ENCODE data around the gene PLG. TPM values are rescaled to one million over a fixed set of nuclear protein-coding genes. Genes with fewer than 3 reads are reported as not detected.

PLG gene
- total RNA-seq, 5 donors from 2014 or later (not counting 1 experiment from before 2014, with no cell fraction given) = 0.73 to 1.9 (median 0.76) TPM; not detected in 2

- no peaks in the 10 kb centered on the region for H3K9me3 ChIP-seq
- ChIA-PET CTCF (no interaction called here), POLR2A (no interaction called here)
- H3K36me3 ChIP-seq (ENCODE audit: control insufficient read depth in 2 of 2, extremely low read depth in 1 of 2, insufficient read depth in 1 of 2, low read length in 1 of 2) = no peaks in the 10 kb centered on the region
- H3K4me1 ChIP-seq (ENCODE audit: control insufficient read depth in 1 of 2, extremely low read depth in 1 of 2, insufficient read depth in 2 of 2, low read length in 2 of 2) = peaks cover 0 to 3% of the 10 kb centered on the region in 2 experiments
- H3K27me3 ChIP-seq (replicated peaks in 1 of 2; ENCODE audit: control insufficient read depth in 2 of 2, extremely low read depth in 1 of 2, insufficient read depth in 2 of 2, low read length in 1 of 2) = peaks cover 0 to 26% of the 10 kb centered on the region in 2 experiments
- WGBS (ENCODE audit: insufficient coverage) = 70% methylated on average over 8 of the region's 8 CpGs
- no peaks in the 10 kb centered on the region for H3K36me3 Mint-ChIP-seq
- peaks cover 3 to 13% (median 7%) of the 10 kb centered on the region in 3 donors for H3K9me3 Mint-ChIP-seq
- no peak overlapping the region for H3K27ac Mint-ChIP-seq
- no peak for ATAC-seq (replicated peaks in 1 of 4)
- peaks cover 5 to 9% (median 8%) of the 10 kb centered on the region in 3 donors for H3K4me1 Mint-ChIP-seq
- no peak for DNase-seq
- H3K4me3 ChIP-seq (ENCODE audit: control insufficient read depth in 1 of 2, extremely low read depth in 1 of 2, low read length in 1 of 2) = no peak overlapping the region
- no peak overlapping the region for H3K27ac ChIP-seq (ENCODE audit: low read length)
- no peak overlapping the region for H3K4me3 Mint-ChIP-seq
- peaks cover 30 to 37% of the 10 kb centered on the region in 2 donors for H3K27me3 Mint-ChIP-seq
Measured at GRCh38 chr6:160765412-160765811, 63.4 kb downstream of the PLG start.

GRCh38 chr6:160766657-160766988 lies 64.6 kb downstream of the PLG start:
- no peak for ATAC-seq (replicated peaks in 1 of 4)
- DNase-seq = no peak
- Mint-ChIP-seq H3K4me1 (peaks cover 5 to 9% (median 8%) of the 10 kb centered on the region in 3 donors), H3K27ac (no peak overlapping the region), H3K36me3 (no peaks in the 10 kb centered on the region), H3K4me3 (peak overlapping the region in 1 of 3 donors; percentile 13), H3K27me3 (peaks cover 33 to 37% of the 10 kb centered on the region in 2 donors), H3K9me3 (peaks cover 3 to 12% (median 7%) of the 10 kb centered on the region in 3 donors)
- ChIA-PET CTCF (no interaction called here), POLR2A (no interaction called here)
- Histone ChIP-seq H3K9me3 (no peaks in the 10 kb centered on the region), H3K4me3 (ENCODE audit: control insufficient read depth in 1 of 2, extremely low read depth in 1 of 2, low read length in 1 of 2) (no peak overlapping the region), H3K36me3 (ENCODE audit: control insufficient read depth in 2 of 2, extremely low read depth in 1 of 2, insufficient read depth in 1 of 2, low read length in 1 of 2) (no peaks in the 10 kb centered on the region), H3K27ac (ENCODE audit: low read length) (no peak overlapping the region), H3K4me1 (ENCODE audit: control insufficient read depth in 1 of 2, extremely low read depth in 1 of 2, insufficient read depth in 2 of 2, low read length in 2 of 2) (peaks cover 0 to 3% of the 10 kb centered on the region in 2 experiments), H3K27me3 (replicated peaks in 1 of 2; ENCODE audit: control insufficient read depth in 2 of 2, extremely low read depth in 1 of 2, insufficient read depth in 2 of 2, low read length in 1 of 2) (peaks cover 0 to 29% of the 10 kb centered on the region in 2 experiments)
- 31% methylated on average over 4 of the region's 7 CpGs for WGBS (ENCODE audit: insufficient coverage)

- no peak overlapping the region for H3K27ac Mint-ChIP-seq
- POLR2A ChIA-PET = no interaction called here
- no peak overlapping the region for H3K27ac ChIP-seq (ENCODE audit: low read length)
Measured at GRCh38 chr6:160766989-160767646, 65.1 kb downstream of the PLG start.

GRCh38 chr6:160767647-160768019 lies 65.6 kb downstream of the PLG start:
- peak overlapping the region in 2 of 3 donors; percentile 55 to 69 for H3K4me3 Mint-ChIP-seq
- peaks cover 0 to 3% of the 10 kb centered on the region in 2 experiments for H3K4me1 ChIP-seq (ENCODE audit: control insufficient read depth in 1 of 2, extremely low read depth in 1 of 2, insufficient read depth in 2 of 2, low read length in 2 of 2)
- H3K4me1 Mint-ChIP-seq = peaks cover 5 to 9% (median 8%) of the 10 kb centered on the region in 3 donors
- POLR2A ChIA-PET = no interaction called here
- no peak overlapping the region for H3K27ac Mint-ChIP-seq
- no peaks in the 10 kb centered on the region for H3K9me3 ChIP-seq
- CTCF ChIA-PET = no interaction called here
- peaks cover 34 to 36% of the 10 kb centered on the region in 2 donors for H3K27me3 Mint-ChIP-seq
- no peaks in the 10 kb centered on the region for H3K36me3 ChIP-seq (ENCODE audit: control insufficient read depth in 2 of 2, extremely low read depth in 1 of 2, insufficient read depth in 1 of 2, low read length in 1 of 2)
- no peaks in the 10 kb centered on the region for H3K36me3 Mint-ChIP-seq
- DNase-seq (no peak), ATAC-seq (replicated peaks in 1 of 4) (no peak)
- H3K4me3 ChIP-seq (ENCODE audit: control insufficient read depth in 1 of 2, extremely low read depth in 1 of 2, low read length in 1 of 2) = no peak overlapping the region
- peaks cover 0 to 29% of the 10 kb centered on the region in 2 experiments for H3K27me3 ChIP-seq (replicated peaks in 1 of 2; ENCODE audit: control insufficient read depth in 2 of 2, extremely low read depth in 1 of 2, insufficient read depth in 2 of 2, low read length in 1 of 2)
- no peak overlapping the region for H3K27ac ChIP-seq (ENCODE audit: low read length)
- H3K9me3 Mint-ChIP-seq = peaks cover 2% of the 10 kb centered on the region in 3 donors
- no CpG with 5 or more reads among the region's 5 CpGs for WGBS (ENCODE audit: insufficient coverage)

More at GRCh38 chr6:160766989-160767646, 65.1 kb downstream of the PLG start:
- Histone ChIP-seq H3K9me3 (no peaks in the 10 kb centered on the region), H3K4me3 (ENCODE audit: control insufficient read depth in 1 of 2, extremely low read depth in 1 of 2, low read length in 1 of 2) (peak overlapping the region in 1 of 2 donors; percentile 23), H3K4me1 (ENCODE audit: control insufficient read depth in 1 of 2, extremely low read depth in 1 of 2, insufficient read depth in 2 of 2, low read length in 2 of 2) (peaks cover 0 to 3% of the 10 kb centered on the region in 2 experiments), H3K27me3 (replicated peaks in 1 of 2; ENCODE audit: control insufficient read depth in 2 of 2, extremely low read depth in 1 of 2, insufficient read depth in 2 of 2, low read length in 1 of 2) (peaks cover 0 to 29% of the 10 kb centered on the region in 2 experiments), H3K36me3 (ENCODE audit: control insufficient read depth in 2 of 2, extremely low read depth in 1 of 2, insufficient read depth in 1 of 2, low read length in 1 of 2) (no peaks in the 10 kb centered on the region)
- peaks cover 3 to 7% (median 5%) of the 10 kb centered on the region in 3 donors for H3K9me3 Mint-ChIP-seq
- 8% methylated on average over 51 of the region's 55 CpGs for WGBS (ENCODE audit: insufficient coverage)
- H3K4me3 Mint-ChIP-seq = peak overlapping the region; percentile 54 to 69 (median 55)
- peaks cover 34 to 37% of the 10 kb centered on the region in 2 donors for H3K27me3 Mint-ChIP-seq
- DNase-seq (peak in 20 of 35 experiments; percentile 10 to 52 (median 22)), ATAC-seq (replicated peaks in 1 of 4) (peak; percentile 49 to 71 (median 57))
- H3K4me1 Mint-ChIP-seq = peaks cover 5 to 9% (median 8%) of the 10 kb centered on the region in 3 donors
- H3K36me3 Mint-ChIP-seq = no peaks in the 10 kb centered on the region
- CTCF ChIA-PET = no interaction called here

- no peak for ATAC-seq (replicated peaks in 1 of 4)
- H3K4me1 ChIP-seq (ENCODE audit: control insufficient read depth in 1 of 2, extremely low read depth in 1 of 2, insufficient read depth in 2 of 2, low read length in 2 of 2) = peaks cover 0 to 3% of the 10 kb centered on the region in 2 experiments
- Mint-ChIP-seq H3K9me3 (no peaks in the 10 kb centered on the region), H3K4me1 (peaks cover 5 to 9% (median 8%) of the 10 kb centered on the region in 3 donors), H3K27ac (no peak overlapping the region), H3K27me3 (peaks cover 34% of the 10 kb centered on the region in 2 donors), H3K36me3 (no peaks in the 10 kb centered on the region), H3K4me3 (peak overlapping the region in 2 of 3 donors; percentile 14 to 17)
- CTCF ChIA-PET = no interaction called here
- 79% methylated on average over 3 of the region's 8 CpGs for WGBS (ENCODE audit: insufficient coverage)
- H3K9me3 ChIP-seq = no peaks in the 10 kb centered on the region
- no peak overlapping the region for H3K27ac ChIP-seq (ENCODE audit: low read length)
- peaks cover 0 to 29% of the 10 kb centered on the region in 2 experiments for H3K27me3 ChIP-seq (replicated peaks in 1 of 2; ENCODE audit: control insufficient read depth in 2 of 2, extremely low read depth in 1 of 2, insufficient read depth in 2 of 2, low read length in 1 of 2)
- no peak for DNase-seq
- H3K36me3 ChIP-seq (ENCODE audit: control insufficient read depth in 2 of 2, extremely low read depth in 1 of 2, insufficient read depth in 1 of 2, low read length in 1 of 2) = no peaks in the 10 kb centered on the region
- POLR2A ChIA-PET = no interaction called here
- no peak overlapping the region for H3K4me3 ChIP-seq (ENCODE audit: control insufficient read depth in 1 of 2, extremely low read depth in 1 of 2, low read length in 1 of 2)
Measured at GRCh38 chr6:160768101-160768500, 66.1 kb downstream of the PLG start.

GRCh38 chr6:160774399-160774798 lies 72.4 kb downstream of the PLG start:
- DNase-seq (no peak), ATAC-seq (replicated peaks in 1 of 4) (no peak)
- ChIA-PET POLR2A (no interaction called here), CTCF (interaction anchor here in 1 of 2 donors (0.6 kb wide), 1 partner anchor 707 kb away, joined by 5 read pairs; no protein-coding TSS in a partner anchor)
- Mint-ChIP-seq H3K27ac (no peak overlapping the region), H3K4me3 (no peak overlapping the region), H3K27me3 (peaks cover 7 to 8% of the 10 kb centered on the region in 2 donors), H3K36me3 (no peaks in the 10 kb centered on the region), H3K4me1 (no peaks in the 10 kb centered on the region), H3K9me3 (no peaks in the 10 kb centered on the region)
- Histone ChIP-seq H3K27ac (ENCODE audit: low read length) (no peak overlapping the region), H3K9me3 (no peaks in the 10 kb centered on the region), H3K4me3 (ENCODE audit: control insufficient read depth in 1 of 2, extremely low read depth in 1 of 2, low read length in 1 of 2) (no peak overlapping the region), H3K27me3 (replicated peaks in 1 of 2; ENCODE audit: control insufficient read depth in 2 of 2, extremely low read depth in 1 of 2, insufficient read depth in 2 of 2, low read length in 1 of 2) (peaks cover 0 to 3% of the 10 kb centered on the region in 2 experiments), H3K4me1 (ENCODE audit: control insufficient read depth in 1 of 2, extremely low read depth in 1 of 2, insufficient read depth in 2 of 2, low read length in 2 of 2) (no peaks in the 10 kb centered on the region), H3K36me3 (ENCODE audit: control insufficient read depth in 2 of 2, extremely low read depth in 1 of 2, insufficient read depth in 1 of 2, low read length in 1 of 2) (no peaks in the 10 kb centered on the region)
- WGBS (ENCODE audit: insufficient coverage) = 57% methylated on average over 1 of the region's 4 CpGs
